Stimulated activated CD8-positive, alpha-beta memory T cell treated with anti-CD3 and anti-CD28 coated beads, Interleukin-7, amount 100 ng/mL, for 24 hours (primary cell): ENCODE data around the gene SOCS3.
A peak's percentile ranks its signal among the peaks of the same experiment; 100 is the strongest.

Source experiments
- DNase-seq: peaks from one replicate; pipeline ENCODE4 v3.0.0-alpha.2; 2020; ENCODE audit warnings: low read depth

The SOCS3 gene

DNA sequence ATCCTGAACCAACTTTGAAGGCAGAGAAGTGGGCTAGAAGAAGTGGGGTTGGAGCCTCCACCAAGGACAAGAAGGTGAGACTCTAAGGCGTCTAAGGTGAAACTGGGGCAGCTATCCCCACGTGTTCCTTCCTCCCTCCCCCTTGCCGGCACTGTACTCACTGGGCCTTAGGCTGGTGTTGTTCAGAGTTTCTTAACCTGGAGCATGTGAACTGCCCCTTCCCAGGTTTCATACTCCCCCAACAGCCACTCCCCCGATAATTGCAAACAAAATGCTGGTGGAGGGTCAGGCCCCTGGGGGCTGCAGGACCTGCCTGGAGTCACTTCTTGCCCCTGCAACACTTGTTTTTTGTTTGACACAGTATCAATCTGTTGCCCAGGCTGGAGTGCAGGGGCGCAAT, 7.3 kb upstream of the SOCS3 start:
- no peak for DNase-seq

DNA sequence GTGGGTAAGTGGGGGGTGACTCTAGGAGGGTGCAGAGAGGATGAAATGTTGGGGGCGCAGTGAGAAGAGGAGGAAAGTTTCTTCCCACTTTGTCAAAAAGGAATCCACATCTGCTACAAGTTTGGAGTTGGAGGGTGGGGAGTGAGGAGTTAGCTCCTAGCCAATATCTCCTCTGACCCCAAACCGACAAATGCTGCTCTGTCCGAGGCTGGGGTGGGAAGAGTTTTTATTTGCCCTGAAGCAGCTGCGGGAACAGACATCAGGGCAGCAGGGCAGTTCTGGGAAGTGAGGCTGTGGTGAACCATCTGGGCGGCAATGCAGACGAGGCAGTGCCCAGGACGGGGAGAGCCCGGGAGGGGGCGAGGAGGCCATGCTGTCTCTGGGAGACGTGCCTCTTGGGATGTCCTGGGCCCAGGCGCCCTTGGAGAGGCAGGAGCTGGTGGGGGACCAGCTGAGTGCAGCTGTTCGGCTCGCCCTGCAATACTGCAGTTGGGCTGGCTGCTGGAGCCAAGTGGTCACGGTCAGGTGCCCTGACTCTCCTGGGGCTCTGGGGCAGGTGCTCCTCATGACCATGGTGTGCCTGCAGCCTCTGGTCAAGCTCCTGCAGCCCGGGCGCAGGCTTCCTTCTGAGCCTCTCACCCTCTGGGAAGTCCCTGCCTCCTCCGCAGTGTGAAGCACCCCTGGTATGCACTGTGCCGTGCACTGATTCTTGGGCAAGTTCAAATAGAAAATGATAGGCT, 6.4 kb upstream of the SOCS3 start:
- DNase-seq = no peak

- no peak for DNase-seq
Observed at GRCh38 chr17:78365561-78366108, 5.8 kb upstream of the SOCS3 start.

DNA sequence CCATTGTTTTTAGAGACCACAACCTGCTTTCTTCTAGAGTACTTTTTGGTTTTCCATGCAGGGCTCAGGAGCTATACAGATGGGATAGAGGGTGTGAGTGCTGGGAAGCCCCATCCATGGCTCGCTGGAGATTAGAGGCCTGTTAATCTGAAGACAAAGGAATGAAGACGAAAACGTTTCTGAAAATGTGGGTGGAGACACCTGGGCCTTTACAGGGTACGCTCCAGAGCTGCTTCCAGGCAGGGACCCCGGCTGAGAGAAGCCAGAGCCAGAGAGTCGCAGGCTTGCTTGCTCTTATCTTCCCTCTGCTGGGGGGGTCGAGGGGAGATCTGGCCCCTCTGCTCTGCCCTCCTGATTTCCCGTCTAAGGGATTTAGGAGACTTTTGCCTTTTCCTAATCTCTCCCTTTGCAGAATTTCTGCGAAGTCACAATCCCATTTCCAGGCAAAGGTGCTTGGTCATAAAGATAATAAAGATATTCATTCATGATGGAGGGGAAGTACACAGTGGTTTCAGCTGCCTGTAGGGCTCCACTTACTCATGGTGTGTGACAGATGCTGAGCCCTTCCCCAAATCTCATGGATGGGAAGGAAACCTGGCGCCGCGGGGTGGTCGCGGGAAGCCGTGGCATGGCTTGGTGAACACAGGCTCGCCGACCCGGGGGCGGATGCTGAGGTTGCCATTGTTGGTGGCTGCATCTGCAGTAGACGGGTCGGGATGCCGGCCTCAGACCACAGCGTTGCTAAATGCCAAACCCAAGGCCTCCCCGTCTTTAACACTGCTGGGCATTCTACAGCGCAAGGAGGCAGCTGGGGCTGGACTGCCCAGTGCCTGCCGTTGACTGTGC, 4.8 kb upstream of the SOCS3 start:
- no peak for DNase-seq

GRCh38 chr17:78362671-78363070, 2.8 kb upstream of the SOCS3 start:
- no peak for DNase-seq

GRCh38 chr17:78362232-78362631, 2.4 kb upstream of the SOCS3 start:
- DNase-seq = no peak

- no peak for DNase-seq
Observed at GRCh38 chr17:78361225-78361701, 1.4 kb upstream of the SOCS3 start.

DNA sequence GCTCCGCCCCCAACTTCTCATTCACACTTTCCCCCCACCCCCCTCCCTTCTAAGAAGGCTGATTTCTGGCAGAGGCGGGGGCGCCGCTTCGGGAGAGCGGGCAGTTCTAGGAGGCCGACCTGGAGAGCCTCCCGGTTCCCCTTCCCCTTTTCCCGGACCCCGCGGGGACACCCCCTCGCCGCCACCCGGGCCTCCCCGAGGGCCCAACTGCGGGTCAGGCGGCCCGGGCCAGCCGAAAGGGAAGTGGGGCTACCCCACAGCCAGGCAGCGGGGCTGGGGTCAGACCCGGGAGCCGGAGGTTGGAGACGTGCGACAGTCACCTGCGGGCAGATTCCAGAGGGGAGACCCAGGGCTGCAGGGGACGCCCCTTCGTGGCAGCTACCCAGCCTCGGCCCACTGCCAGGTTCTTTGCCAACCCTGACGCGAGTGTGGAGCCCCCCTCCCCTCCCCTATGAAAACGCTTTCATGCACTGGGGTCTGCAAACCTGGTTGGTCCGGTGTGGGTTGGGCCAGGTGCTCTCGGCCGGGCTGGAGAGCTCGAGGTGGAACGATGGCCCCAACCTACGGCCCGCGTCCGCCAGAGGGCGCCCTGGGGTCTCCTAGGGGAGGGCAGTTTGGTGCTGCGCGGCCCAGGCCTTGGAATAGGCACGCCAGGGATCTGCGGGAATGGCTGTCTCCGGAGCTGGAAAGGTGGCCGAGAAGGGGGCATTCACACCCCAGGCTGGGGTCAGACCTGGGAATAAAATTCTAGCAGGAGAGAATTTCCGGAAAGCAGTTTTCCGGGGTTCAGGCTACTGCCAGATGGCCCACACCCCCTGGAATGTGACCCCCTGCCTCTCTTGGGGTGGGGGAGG, 721 bp upstream of the SOCS3 start:
- DNase-seq = peak; percentile 86

DNA sequence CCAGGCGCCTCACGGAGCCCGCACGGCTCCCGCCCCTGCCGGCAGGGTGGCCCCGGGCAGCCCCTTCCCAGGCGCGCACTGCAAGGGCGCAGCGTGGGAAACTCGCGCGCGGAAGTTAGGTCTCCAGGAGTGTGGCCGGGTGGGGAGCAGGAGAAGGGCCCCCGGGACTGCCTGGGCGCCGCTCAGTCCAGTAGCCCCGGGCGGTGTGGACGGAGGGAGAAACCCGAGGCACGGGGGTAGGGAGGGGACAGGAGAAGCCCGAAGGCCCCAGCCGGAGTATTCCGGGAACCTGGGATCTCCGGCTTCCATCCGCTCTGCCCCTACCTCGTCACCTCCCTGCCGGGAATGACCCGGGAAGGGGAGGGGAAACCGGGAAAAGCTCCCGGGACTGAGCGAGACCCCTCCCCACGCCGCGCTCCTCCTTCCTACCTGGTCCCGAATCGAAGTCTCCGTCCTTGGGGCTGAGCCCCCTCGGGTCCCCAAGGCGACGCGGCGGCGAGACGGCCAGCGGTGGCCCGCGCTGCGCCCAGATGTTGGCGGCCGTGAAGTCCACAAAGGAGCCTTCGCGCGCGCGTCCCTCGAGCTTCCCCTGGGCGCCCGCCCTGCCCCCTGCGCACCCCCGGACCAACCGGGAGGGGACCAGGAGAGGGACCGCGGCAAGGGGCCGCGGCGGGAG, 418 bp downstream of the SOCS3 start:
- no peak for DNase-seq

- DNase-seq = no peak
Observed at GRCh38 chr17:78358538-78359320, 1.1 kb downstream of the SOCS3 start.

GRCh38 chr17:78357672-78358537, 2.0 kb downstream of the SOCS3 start:
- no peak for DNase-seq

- DNase-seq = no peak
Observed at GRCh38 chr17:78357177-78357586, 2.7 kb downstream of the SOCS3 start.

GRCh38 chr17:78356101-78356713, 3.7 kb downstream of the SOCS3 start:
- DNase-seq = peak; percentile 63

DNA sequence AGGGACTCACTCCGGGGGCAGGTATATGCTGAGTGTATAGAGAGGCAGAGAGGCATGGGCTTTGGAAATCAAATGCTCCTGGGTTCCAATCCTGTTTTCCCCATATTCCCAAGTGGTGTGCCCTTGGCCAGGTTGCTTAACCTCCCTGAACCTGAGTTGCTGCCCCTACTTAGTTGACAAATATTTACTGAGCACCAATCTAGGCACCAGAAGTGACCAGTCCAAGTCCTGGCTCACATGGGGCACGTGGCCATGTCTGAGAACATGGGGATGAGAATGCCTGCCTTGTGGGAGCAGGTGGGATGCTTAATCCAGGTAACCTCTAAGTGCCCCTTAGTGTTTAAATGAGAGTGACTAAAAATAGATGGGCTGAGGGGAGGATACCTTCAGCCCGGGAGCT, 4.2 kb downstream of the SOCS3 start:
- no peak for DNase-seq

- DNase-seq = no peak
Observed at GRCh38 chr17:78355045-78355641, 4.7 kb downstream of the SOCS3 start.

DNA sequence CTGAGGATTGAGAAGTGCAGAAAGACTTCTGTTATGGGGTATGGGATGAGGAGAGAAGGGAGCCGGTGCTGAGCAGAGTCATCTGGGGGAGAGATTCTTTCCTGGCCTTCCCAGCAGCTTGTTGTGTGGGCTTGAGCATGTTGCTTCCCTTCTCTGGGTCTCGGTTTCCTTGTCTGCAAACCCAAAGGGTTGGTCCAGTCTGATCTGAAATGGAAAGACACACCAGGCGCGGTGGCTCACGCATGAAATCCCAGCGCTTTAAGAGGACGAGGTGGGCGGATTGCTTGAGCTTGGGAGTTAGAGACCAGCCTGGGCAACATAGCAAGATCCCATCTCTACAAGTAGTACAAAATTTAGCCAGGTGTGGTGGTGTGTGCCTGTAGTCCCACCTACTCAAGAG, 6.0 kb downstream of the SOCS3 start:
- DNase-seq = no peak

DNA sequence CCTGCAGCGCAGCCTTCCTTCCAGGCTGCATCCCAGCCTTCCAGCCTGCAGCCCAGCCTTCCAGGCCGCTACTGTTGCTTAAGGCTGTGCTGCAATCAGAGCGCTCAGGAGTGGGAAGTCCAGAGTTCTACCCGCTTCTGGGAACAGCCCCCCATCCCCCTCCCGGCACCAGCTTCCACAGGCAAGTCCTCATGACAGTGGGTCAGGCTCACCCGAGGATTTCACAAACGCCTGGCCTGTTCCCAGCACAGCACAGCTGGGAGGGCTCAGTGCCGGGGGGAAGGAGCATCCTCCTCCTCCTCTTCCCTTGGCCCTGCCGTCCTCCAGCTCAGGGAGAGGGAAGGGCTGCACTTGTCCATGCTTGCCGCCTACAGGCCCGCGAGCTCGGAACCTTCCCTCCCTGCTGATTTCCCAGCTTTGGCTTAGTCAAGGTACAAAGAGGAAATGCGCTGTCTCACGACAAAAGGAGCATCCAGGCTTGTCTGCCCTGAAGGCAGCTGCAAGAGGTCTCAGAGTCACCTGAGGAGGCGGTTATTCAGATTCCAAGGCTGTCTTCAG, 8.3 kb downstream of the SOCS3 start:
- DNase-seq = no peak

GRCh38 chr17:78349891-78350642, 9.8 kb downstream of the SOCS3 start:
- no peak for DNase-seq
